Pancreas (tissue), 10 donors: Measurements from ENCODE around the gene HNRNPA1. TPM values are rescaled to one million over a fixed set of nuclear protein-coding genes. Genes with fewer than 3 reads are reported as not detected.

Source experiments
- ATAC-seq, 4 donors: fragments of 200-7000 bp; cut with Tn5 transposase; one replicate each; pipeline versions ENCODE4 v1.8.0 to v1.9.1; 2020; ENCODE audit warnings: mild to moderate bottlenecking in 4 of 4, moderate library complexity in 4 of 4
- DNase-seq, 6 donors: peaks; one replicate each; pipeline ENCODE4 v3.0.0-alpha.2; 2020
- FAIRE-seq: peaks from 2 replicates; lab custom pipeline; 2012; peaks lifted over from hg19 to GRCh38; lab: Jason Lieb, UNC
- H3K27ac ChIP-seq, 4 donors: fragments of 200-600 bp; sonication (generic); 1 replicate in 3 of 4; 2 replicates in 1 of 4; pipeline versions ENCODE4 v1.5.0 to v1.8.0; 2020
- H3K27me3 ChIP-seq, 4 donors: fragments of 200-600 bp; one replicate each; pipeline ENCODE4 v1.8.0; 2021
- H3K36me3 ChIP-seq, 3 donors: fragments of 200-600 bp; sonication (generic) in 1 of 3; one replicate each; pipeline versions ENCODE4 v1.5.0 to v1.8.0; 2020 to 2021
- H3K4me1 ChIP-seq, 3 donors: fragments of 200-600 bp; one replicate each; pipeline ENCODE4 v1.8.0; 2021
- H3K4me3 ChIP-seq, 4 donors: fragments of 200-600 bp; sonication (generic) in 2 of 4; one replicate each; pipeline versions ENCODE4 v1.5.0 to v1.8.0; 2020 to 2021
- H3K9me3 ChIP-seq, 4 donors: fragments of 200-600 bp; one replicate each; pipeline ENCODE4 v1.8.0; 2021
- CTCF ChIP-seq, 4 donors: fragments of 200-600 bp; sonication (generic) in 3 of 4; IDR thresholded peaks; one replicate each; pipeline versions ENCODE4 v1.5.0 to v1.8.0; 2021; ENCODE audit warnings: antibody characterized with exemption in 4 of 4
- WGBS, 2 donors: extraction: QIAGEN DNeasy Blood & Tissue Kit; methylation state at CpG; one replicate each; pipeline ENCODE4 v1.1.7; 2013; 5-methylcytosine and 5-hydroxymethylcytosine counted together
- intact Hi-C, 3 donors: fragments of 100-400 bp; cut with DNase I; formaldehyde crosslinking; loops; one replicate each; pipeline versions ENCODE4 v1.11.1 to v1.14.2; 2022
- polyA plus RNA-seq, 2 donors: library from polyadenylated mRNA; stranded (reverse); fragments of 200-250 nt; gene quantifications; one replicate each; pipeline ENCODE4 v1.2.3, GENCODE V29; 2013
- total RNA-seq, 6 donors: library from RNA; stranded (reverse); fragmentation: NEBNext Ultra II Directional in 4 of 6; extraction: Animal tissue kit (Norgen Biotek cat#: 25700) in 4 of 6; gene quantifications; one replicate each; pipeline versions ENCODE4 v1.2.1 to v1.2.4, GENCODE V29; 2021 to 2023
- donor health status: healthy with polysubstance abuse.
- donor health status: DM: no; HTN: no; CAD: no; lungs with moderate emphysema.
- donor health status: DM: no; HTN: no; CAD: no.
- donor health status: control.
- donor health status: control.
- donor health status: Bipolar disorder and iron deficiency.
- donor health status: DM: yes; HTN: yes; CAD: no.
- donor health status: DM: no; HTN: no; CAD: no.
- donor health status: DM: no; HTN: no; CAD: no.
- donor health status: DM: yes; HTN: yes; CAD: no.

Gene HNRNPA1
- total and polyA plus RNA-seq, 8 donors: 266 to 784 (median 527) TPM

GRCh38 chr12:54300225-54300731, 19.8 kb downstream of the HNRNPA1 start:
- Histone ChIP-seq H3K4me3 (peak overlapping the region in 2 of 4 donors; percentile 19 to 40), H3K27me3 (no peaks in the 10 kb centered on the region), H3K4me1 (peaks cover 0 to 6% (median 0%) of the 10 kb centered on the region in 3 donors), H3K36me3 (no peaks in the 10 kb centered on the region), H3K27ac (no peak overlapping the region), H3K9me3 (no peaks in the 10 kb centered on the region)
- no peak for TF ChIP-seq CTCF (IDR thresholded peaks at IDR 0.05)
- intact Hi-C loops: loop anchor here in 1 of 3 donors (10.0 kb wide), 1 partner anchor 55 kb away; no protein-coding TSS in a partner anchor
- DNase-seq (no peak), ATAC-seq (no peak), FAIRE-seq (no peak)
- 37 to 49% methylated on average over 3 of the region's 3 CpGs for WGBS, 2 donors

- Histone ChIP-seq H3K36me3 (no peaks in the 10 kb centered on the region), H3K4me3 (peak within 1 kb of the TSS in 3 of 4 donors; percentile 17 to 40 (median 19)), H3K9me3 (no peaks in the 10 kb centered on the region), H3K27ac (no peak within 1 kb of the TSS), H3K4me1 (peaks cover 0 to 6% (median 0%) of the 10 kb centered on the region in 3 donors), H3K27me3 (no peaks in the 10 kb centered on the region)
- intact Hi-C loops: loop anchor here in 1 of 3 donors (10.0 kb wide), 1 partner anchor 54 kb away; no protein-coding TSS in a partner anchor
- DNase-seq: peak; percentile 41 to 83 (median 58)
- no peak for TF ChIP-seq CTCF (IDR thresholded peaks at IDR 0.05)
- WGBS, 2 donors: 4 to 5% methylated on average over 26 of the region's 26 CpGs
- no peak for FAIRE-seq
- ATAC-seq: peak; percentile 65 to 87 (median 83)
Observed at GRCh38 chr12:54300732-54301427, 20.4 kb downstream of the HNRNPA1 start, which contains the start of gene NFE2. NFE2 (minus strand) TSS chr12:54301015; CDS start chr12:54295248, 5,767 bp downstream.

- FAIRE-seq: no peak
- Histone ChIP-seq H3K9me3 (no peaks in the 10 kb centered on the region), H3K27me3 (no peaks in the 10 kb centered on the region), H3K36me3 (no peaks in the 10 kb centered on the region), H3K27ac (no peak overlapping the region), H3K4me3 (peak overlapping the region in 2 of 4 donors; percentile 19 to 40), H3K4me1 (peaks cover 0 to 6% (median 0%) of the 10 kb centered on the region in 3 donors)
- intact Hi-C loops: loop anchor here in 1 of 3 donors (10.0 kb wide), 1 partner anchor 53 kb away; no protein-coding TSS in a partner anchor
- no peak for DNase-seq
- TF ChIP-seq CTCF (IDR thresholded peaks at IDR 0.05): no peak
- ATAC-seq: peak in 2 of 4 donors; percentile 14 to 20
- 77 to 79% methylated on average over 1 of the region's 1 CpG for WGBS, 2 donors
Observed at GRCh38 chr12:54301428-54302048, 21.0 kb downstream of the HNRNPA1 start.

DNA sequence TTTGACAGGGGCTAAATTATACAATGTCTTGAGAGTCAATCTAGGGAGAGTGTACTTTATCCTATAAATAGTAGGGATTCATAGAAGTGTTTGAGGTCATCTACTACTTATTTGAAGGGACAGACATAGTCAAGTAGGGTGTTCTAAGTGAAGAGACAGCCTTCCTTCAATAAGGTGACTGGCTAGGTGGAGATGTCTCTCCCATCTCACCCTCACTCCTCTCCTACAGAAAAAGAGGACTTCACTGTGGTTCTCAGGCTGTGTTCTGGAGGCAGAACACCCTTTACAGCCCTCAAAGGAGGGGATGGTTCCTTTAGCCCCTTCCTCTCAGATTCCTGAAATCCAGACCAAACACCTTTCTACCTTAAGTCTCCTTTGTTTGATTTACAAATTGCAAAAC, 23.1 kb downstream of the HNRNPA1 start:
- FAIRE-seq: no peak
- no peak for DNase-seq
- H3K27ac ChIP-seq: no peak overlapping the region
- H3K36me3 ChIP-seq: no peaks in the 10 kb centered on the region
- no peaks in the 10 kb centered on the region for H3K9me3 ChIP-seq
- TF ChIP-seq CTCF (IDR thresholded peaks at IDR 0.05): no peak
- peaks cover 0 to 6% (median 0%) of the 10 kb centered on the region in 3 donors for H3K4me1 ChIP-seq
- no peak overlapping the region for H3K4me3 ChIP-seq
- intact Hi-C loops: loop anchor here in 1 of 3 donors (10.0 kb wide), 1 partner anchor 51 kb away; no protein-coding TSS in a partner anchor
- ATAC-seq: no peak
- H3K27me3 ChIP-seq: no peaks in the 10 kb centered on the region
